Measurements from ENCODE around the gene LRRC8E.

The LRRC8E gene

GRCh38 chr19:7888145-7888825 is at the start of gene LRRC8E:
LRRC8E (plus strand) TSS chr19:7888510; CDS start chr19:7895604, 7,094 bp downstream.
- peak in 1 of 2 donors; percentile 42 for DNase-seq (ENCODE audit: low read depth in 2 of 2)

DNA sequence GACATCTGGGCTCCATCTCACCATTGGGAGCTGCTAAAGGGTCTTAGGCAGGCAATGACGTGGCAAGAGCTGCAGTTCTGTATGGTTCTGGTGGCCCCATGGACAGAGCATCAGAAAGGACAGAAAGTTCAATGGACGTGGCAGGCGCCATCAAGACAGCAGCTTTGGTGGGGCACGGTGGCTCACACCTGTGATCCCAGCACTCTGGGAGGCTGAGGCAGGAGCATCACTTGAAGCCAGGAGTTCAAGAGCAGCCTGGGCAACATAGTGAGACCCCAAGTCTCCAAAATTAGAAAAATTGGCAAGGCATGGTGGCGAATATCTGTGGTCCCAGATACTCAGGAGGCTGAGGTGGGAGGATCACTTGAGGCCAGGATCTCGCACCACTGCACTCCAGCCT is 48.8 kb upstream of the LRRC8E start:
- no peak for DNase-seq (ENCODE audit: low read depth in 2 of 2)

GRCh38 chr19:7840629-7841028 is 47.7 kb upstream of the LRRC8E start:
- no peak for DNase-seq (ENCODE audit: low read depth in 2 of 2)

DNA sequence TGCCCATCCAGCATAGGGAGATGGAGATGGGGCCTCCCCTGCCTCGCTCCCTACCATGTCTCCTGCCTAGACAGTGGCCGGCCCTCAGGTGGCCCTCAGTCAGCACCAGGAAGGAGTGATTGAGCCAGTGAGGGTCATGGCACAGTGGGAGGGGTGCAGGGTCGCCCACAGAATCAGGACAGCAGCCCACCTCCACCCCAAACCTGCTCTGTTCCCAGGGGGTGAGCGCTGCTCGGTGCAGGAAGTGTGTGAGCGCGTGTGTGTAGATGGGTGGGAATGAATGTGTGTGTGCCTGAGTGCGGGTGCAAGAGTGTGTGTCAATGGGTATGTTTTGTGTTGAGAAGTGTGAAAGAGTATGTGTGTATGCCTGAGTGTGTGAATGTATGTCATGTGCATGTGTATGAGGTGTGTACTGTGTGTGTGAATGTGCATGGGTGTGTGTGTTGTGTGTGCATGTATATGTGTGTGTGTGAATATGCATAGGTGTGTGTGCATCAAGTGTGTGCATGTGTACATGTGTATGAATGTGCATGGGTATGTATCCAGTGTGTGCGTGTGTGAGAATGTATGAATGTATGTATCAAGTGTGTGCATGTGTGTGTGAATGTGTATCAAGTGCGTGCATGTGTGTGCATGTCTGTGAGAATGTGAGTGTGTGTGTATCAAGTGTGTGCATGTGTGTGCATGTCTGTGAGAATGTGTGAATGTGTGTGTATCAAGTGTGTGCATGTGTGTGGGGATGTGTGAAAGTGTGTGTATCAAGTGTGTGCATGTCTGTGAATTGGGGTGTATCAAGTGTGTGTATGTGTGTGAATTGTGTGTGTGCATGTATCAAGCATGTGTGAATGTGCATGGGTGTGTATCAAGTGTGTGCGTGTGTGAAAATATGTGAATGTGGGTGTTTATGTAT is 46.3 kb upstream of the LRRC8E start:
- DNase-seq (ENCODE audit: low read depth in 2 of 2) = no peak

DNA sequence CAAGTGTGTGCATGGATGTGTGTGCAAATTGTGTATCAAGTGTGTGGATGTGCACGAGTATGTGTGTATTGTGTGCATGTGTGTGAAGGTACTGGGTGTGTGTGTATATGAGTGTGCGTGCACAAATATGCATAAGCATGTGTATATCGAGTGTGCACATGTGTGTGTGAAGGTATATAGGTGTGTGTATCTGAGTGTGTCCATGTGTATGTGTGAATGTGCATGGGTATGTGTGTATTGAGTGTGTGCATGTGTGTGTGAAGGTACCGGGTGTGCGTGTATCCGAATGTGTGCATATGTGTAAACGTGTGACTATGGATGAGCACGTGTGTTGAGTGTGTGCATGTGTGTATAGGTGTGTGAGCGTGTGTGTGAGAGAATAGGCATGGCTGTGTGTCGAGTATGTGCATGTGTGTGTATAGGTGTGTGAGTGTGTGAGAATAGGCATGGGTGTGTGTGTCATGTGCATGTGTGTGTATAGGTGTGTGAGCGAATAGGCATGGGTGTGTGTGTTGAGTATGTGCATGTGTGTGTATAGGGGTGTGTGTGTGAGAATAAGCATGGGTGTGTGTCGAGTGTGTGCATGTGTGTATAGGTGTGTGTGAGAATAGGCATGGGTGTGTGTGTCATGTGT is 45.5 kb upstream of the LRRC8E start:
- no peak for DNase-seq (ENCODE audit: low read depth in 2 of 2)

DNA sequence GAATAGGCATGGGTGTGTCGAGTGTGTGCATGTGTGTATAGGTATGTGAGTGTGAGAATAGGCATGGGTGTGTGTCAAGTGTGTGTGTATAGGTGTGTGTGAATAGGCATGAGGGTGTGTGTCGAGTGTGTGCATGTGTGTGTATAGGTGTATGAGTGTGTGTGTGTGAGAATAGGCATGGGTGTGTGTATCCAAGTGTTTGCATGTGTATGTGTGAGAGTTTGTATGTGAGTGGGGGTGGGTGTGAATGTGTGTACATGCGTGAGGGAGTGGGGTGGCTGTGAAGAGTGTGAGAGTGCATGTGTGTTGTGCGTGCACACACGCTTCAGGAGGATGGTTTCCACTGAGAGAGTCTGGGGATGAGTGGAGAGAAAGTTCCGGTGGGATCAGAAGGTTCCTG is 44.8 kb upstream of the LRRC8E start:
- no peak for DNase-seq (ENCODE audit: low read depth in 2 of 2)

DNA sequence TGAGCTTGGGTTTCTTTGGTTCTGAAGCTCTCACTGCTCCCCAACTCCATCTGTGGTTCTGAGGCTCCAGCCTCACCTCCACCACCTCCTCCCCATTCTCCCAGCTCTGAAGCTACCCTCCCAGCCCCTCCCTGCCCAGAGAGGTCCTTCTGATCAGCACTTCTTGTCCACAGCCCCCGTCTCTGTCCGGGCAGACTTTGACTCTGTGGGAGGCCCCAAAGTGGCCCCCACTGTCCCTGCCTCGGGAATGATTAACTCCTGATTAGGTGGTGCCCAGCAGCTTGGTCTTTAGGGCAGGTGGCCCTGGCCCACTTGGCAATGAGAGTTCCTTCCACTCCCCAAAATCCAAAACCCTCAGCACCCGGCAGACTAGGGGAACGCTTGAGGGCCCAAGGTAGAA is 43.9 kb upstream of the LRRC8E start:
- DNase-seq (ENCODE audit: low read depth in 2 of 2) = no peak

- no peak for DNase-seq (ENCODE audit: low read depth in 2 of 2)
Observed at GRCh38 chr19:7844951-7845350, 43.4 kb upstream of the LRRC8E start.

- DNase-seq (ENCODE audit: low read depth in 2 of 2) = no peak
Observed at GRCh38 chr19:7845390-7846154, 42.7 kb upstream of the LRRC8E start.

GRCh38 chr19:7846155-7846646 is 42.1 kb upstream of the LRRC8E start:
- no peak for DNase-seq (ENCODE audit: low read depth in 2 of 2)

GRCh38 chr19:7847664-7848063 is 40.6 kb upstream of the LRRC8E start:
- DNase-seq (ENCODE audit: low read depth in 2 of 2) = no peak

GRCh38 chr19:7848779-7849457 is 39.4 kb upstream of the LRRC8E start:
- DNase-seq (ENCODE audit: low read depth in 2 of 2) = no peak

GRCh38 chr19:7849631-7849999 is 38.7 kb upstream of the LRRC8E start:
- DNase-seq (ENCODE audit: low read depth in 2 of 2) = no peak

DNA sequence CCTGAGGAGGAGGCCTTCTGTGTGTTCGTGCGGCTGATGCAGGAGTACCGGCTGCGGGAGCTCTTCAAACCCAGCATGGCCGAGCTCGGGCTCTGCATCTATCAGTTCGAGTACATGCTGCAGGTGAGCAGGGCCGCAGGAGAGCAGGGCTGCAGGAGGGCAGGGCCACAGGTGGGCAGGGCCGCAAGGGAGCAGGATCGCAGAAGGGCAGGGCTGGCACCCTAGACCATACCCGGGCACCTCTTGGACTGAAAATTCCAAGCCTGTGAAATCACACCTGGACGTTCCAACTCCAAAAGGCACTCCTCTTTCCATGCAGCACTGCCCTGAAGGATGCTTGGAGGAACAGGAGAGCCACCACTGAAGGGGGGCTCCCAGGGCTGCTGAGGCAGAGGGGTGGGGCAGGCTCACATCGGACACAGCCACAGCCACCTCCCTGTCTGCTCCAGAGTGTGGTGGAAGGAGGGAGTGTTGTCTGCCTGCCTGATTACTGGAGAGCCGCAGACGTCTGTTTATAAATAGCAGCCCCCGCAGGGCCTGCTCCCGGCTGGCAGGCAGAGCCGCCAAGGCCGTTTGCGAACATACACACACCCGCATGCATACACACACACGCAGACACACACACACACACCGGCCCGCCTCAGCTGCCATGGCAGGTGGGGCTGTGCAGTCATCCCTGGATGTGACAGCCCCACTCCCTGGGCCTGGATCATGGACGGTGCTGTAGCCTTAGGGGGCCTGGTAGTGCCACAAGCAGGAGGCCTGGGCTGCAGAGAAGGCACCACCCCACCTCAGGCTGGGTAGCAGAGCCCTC is 38.1 kb upstream of the LRRC8E start:
- DNase-seq (ENCODE audit: low read depth in 2 of 2) = no peak

DNA sequence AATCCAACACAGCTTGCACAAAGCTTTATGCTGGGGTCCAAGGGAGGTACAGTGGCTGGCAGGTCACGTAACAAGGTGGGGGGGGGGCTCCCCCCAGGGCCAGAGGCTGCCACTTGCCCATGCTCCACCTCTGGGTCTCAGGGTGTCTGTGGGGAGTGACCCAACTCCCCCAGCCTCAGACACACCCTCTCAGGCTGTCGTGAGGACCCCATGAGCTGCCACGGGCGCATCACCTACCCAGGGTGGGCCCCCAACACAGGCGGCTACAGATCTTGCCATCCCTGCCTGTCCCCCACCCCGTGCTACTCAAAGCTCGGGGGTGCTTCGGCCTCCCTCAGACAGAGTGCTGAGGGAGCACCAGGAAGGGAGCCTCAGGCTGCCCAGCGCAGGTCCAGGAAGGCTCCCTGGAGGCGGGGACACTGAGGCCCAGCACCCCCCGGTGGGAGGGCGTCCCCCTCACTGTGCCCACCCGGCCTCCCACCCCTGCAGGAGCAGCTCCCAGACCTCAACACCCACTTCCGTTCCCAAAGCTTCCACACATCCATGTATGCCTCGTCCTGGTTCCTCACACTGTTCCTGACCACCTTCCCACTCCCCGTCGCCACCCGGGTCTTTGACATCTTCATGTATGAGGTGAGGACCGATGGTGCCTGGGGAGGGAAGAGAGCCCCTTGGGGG is 37.2 kb upstream of the LRRC8E start:
- DNase-seq (ENCODE audit: low read depth in 2 of 2) = no peak

DNA sequence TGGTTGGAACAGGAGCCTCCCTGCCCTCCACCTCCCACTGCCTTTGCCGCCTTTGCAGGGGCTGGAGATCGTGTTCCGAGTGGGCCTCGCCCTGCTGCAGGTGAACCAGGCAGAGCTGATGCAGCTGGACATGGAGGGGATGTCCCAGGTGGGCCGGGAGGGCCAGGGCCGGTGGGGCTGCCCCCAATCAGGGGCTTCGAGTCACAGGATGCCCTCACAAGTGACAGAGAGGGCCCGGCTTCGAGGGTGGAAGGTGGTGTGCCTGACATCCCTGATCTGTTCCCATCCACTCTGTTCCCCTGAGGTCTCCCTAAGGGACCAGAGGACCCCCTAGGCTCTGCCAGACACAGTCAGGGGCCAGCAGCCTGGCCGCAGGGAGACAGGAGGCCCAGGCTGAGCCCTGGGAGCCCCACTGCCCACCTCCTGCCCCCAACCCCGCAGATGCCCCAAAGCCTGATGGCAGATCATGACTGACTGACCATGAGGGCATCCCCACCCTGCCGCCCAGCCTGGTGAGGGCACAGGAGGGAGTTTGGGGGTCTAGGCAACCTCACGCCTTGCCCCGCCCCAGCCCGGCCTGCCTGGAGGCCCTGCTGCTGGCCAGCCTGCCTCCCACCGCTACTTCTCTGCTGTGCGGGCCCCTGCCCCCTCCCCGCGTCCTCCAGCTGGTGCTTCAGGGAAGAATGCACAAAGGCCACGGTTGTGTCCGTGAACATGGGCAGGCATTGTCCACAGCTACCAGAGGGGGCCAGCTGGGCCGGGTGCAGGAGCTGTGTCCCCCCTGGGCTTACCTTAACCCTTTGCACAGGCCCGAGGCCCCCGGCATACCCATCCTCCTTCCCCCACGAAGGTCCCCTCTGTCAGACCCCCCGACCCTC is 36.4 kb upstream of the LRRC8E start:
- no peak for DNase-seq (ENCODE audit: low read depth in 2 of 2)

- peak; percentile 54 to 67 for DNase-seq (ENCODE audit: low read depth in 2 of 2)
Observed at GRCh38 chr19:7852851-7853769, 35.2 kb upstream of the LRRC8E start.

- no peak for DNase-seq (ENCODE audit: low read depth in 2 of 2)
Observed at GRCh38 chr19:7853770-7854128, 34.6 kb upstream of the LRRC8E start.
